HEK293 (cell line): ENCODE data around the gene ORM2.

Experiments used
- CTCF ChIP-seq: fragments of 450-650 bp; formaldehyde crosslinking; IDR thresholded peaks from 2 replicates; pipeline ENCODE4 v1.5.1; 2016; ENCODE audit warnings: missing biosample characterization, missing genetic modification characterization
- KLF9 ChIP-seq: fragments of 450-650 bp; formaldehyde crosslinking; IDR thresholded peaks from 2 replicates; pipeline ENCODE4 v1.5.1; 2016; ENCODE audit warnings: missing biosample characterization, missing genetic modification characterization, low read depth
- PBX3 ChIP-seq: sonication (generic); formaldehyde crosslinking; IDR thresholded peaks from 2 replicates; pipeline ENCODE4 v1.8.1; 2022; ENCODE audit warnings: mild to moderate bottlenecking, moderate library complexity, missing genetic modification reagents
- REST ChIP-seq: fragments of 450-650 bp; formaldehyde crosslinking; IDR thresholded peaks from 2 replicates; pipeline ENCODE4 v1.5.1; 2016; ENCODE audit warnings: missing biosample characterization, missing genetic modification characterization
- ZNF274 ChIP-seq, 2 experiments: fragments of 200-500 bp in 1 of 2; fragments of 450-650 bp in 1 of 2; sonication (Bioruptor generic) in 1 of 2; formaldehyde crosslinking in 1 of 2; IDR thresholded peaks; 2 replicates each; pipeline versions ENCODE4 v1.5.1 to v1.6.1; 2014 to 2016; ENCODE audit warnings: borderline replicate concordance in 1 of 2, inconsistent platforms in 1 of 2, low read length in 1 of 2, missing biosample characterization in 1 of 2, missing genetic modification characterization in 1 of 2
- ZNF423 ChIP-seq: fragments of 450-650 bp; formaldehyde crosslinking; IDR thresholded peaks from 2 replicates; pipeline ENCODE4 v1.5.1; 2016; ENCODE audit warnings: missing biosample characterization, missing genetic modification characterization

- TF ChIP-seq CTCF (no peak), ZNF274 (IDR thresholded peaks at IDR 0.05; ENCODE audit: low read length) (no peak), ZNF274 (tag by site-specific recombination; IDR thresholded peaks at IDR 0.05; ENCODE audit: borderline replicate concordance) (no peak), REST (tag by site-specific recombination) (no peak), ZNF423 (tag by site-specific recombination) (no peak), KLF9 (tag by site-specific recombination) (no peak), PBX3 (CRISPR knock-in tag) (no peak)
Measured at GRCh38 chr9:114313186-114313585, 16.5 kb upstream of the ORM2 start.
